ENCODE results near the gene DCST2. TPM values are rescaled to one million over a fixed set of nuclear protein-coding genes. Genes with fewer than 3 reads are reported as not detected.

DCST2 gene
- total and polyA plus RNA-seq, 10 of the 15 experiments (the other 5 are each of a cell fraction or from before 2014, with no cell fraction given) = 0.33 to 0.41 (median 0.36) TPM; not detected in 7

DNA sequence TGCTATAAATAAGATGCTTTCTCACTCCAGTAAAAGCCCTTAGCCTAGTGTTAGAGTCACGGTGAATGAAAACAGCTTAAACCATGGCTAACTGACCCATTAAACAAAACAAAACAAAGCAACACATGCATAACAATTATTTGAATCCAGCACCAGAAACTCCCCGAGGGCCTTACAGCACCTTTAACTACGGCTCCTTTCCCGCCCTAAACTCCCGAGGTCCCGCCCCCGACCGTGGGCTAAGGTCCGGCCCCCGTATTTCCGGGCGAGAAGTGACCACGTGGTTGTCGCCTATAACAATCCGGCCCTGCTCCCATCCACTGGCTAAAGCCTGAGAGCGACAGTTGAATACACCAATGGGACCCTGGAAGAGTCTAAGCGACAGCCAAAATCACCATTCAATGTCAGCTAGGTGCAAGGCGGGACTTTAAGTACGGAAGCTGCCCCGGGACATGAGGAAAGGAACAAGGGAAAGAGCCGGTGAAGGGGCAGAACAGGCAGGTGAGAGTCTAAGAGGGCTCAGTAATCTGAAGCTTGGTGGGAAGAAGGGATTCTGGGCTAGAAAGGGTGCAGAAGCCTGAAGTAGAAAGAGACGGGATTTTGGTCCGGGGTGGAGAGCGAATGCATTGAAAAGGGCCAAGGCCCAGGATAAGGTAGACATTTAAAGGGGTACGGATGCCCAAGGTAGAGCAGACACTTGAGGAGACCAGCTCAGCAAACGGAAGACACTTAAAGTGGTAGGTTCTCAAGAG, 50.5 kb downstream of the DCST2 start, which contains the start of gene FLAD1 (continued):
- TF ChIP-seq MYC (IDR thresholded peaks at IDR 0.05; ENCODE audit: insufficient read depth, insufficient read length, insufficient replicate concordance, low read length, severe bottlenecking) (peak; percentile 50), NR2C2 (IDR thresholded peaks at IDR 0.05; ENCODE audit: borderline replicate concordance, control insufficient read depth, insufficient read length, low read depth) (no peak)

DNA sequence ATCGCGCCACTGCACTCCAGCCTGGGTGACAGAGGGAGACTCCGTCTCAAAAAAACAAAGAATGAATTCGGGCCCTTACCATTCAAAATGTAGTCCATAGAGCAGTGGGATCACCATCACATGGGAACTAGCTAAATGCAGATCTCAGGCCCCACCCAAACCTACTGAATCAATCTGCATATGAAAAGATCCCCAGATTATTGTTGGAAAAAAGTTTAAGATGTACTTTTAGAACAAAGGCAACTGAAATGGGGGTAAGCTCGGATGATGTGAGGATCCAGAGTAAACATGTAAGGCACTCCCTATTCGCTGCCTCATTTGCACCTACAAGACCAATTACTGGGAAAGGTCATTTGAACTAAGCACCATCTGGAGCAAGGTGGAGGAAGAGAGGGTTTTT, 51.2 kb downstream of the DCST2 start:
- no peaks in the 10 kb centered on the region for H4K20me1 ChIP-seq (ENCODE audit: control insufficient read depth, insufficient read depth)
- peaks cover 6% of the 10 kb centered on the region for H3K4me1 ChIP-seq (ENCODE audit: control insufficient read depth, insufficient read depth, low read length)
- no peaks in the 10 kb centered on the region for H3K9me3 ChIP-seq (replicated peaks; ENCODE audit: control insufficient read depth, insufficient read depth, low read length)
- TF ChIP-seq CEBPB (IDR thresholded peaks at IDR 0.05; ENCODE audit: borderline replicate concordance in 1 of 2, low read depth in 2 of 2, low read length in 2 of 2) (no peak), SMC3 (IDR thresholded peaks at IDR 0.05; ENCODE audit: borderline replicate concordance, low read length) (no peak)
- TF ChIP-seq, protein P1, sequence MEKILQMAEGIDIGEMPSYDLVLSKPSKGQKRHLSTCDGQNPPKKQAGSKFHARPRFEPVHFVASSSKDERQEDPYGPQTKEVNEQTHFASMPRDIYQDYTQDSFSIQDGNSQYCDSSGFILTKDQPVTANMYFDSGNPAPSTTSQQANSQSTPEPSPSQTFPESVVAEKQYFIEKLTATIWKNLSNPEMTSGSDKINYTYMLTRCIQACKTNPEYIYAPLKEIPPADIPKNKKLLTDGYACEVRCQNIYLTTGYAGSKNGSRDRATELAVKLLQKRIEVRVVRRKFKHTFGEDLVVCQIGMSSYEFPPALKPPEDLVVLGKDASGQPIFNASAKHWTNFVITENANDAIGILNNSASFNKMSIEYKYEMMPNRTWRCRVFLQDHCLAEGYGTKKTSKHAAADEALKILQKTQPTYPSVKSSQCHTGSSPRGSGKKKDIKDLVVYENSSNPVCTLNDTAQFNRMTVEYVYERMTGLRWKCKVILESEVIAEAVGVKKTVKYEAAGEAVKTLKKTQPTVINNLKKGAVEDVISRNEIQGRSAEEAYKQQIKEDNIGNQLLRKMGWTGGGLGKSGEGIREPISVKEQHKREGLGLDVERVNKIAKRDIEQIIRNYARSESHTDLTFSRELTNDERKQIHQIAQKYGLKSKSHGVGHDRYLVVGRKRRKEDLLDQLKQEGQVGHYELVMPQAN (conservative IDR thresholded peaks at IDR 0.05) = no peak
- in situ Hi-C loops (cut with MboI) = no loop called here
- peak overlapping the region; percentile 72 for H3K4me3 ChIP-seq
- no peak for FAIRE-seq
- no peak for ATAC-seq
- peak overlapping the region; percentile 79 for H3K27ac ChIP-seq (ENCODE audit: control insufficient read depth, insufficient read depth)
- no peaks in the 10 kb centered on the region for H3K27me3 ChIP-seq (replicated peaks in 1 of 2; ENCODE audit: control insufficient read depth in 2 of 2, insufficient read depth in 2 of 2, low read length in 1 of 2)
- peaks cover 0 to 16% of the 10 kb centered on the region in 2 experiments; a peak in 3 of 4 replicates for H3K36me3 ChIP-seq (ENCODE audit: control insufficient read depth in 2 of 2, insufficient read depth in 2 of 2, low read length in 1 of 2)
- POLR2A ChIA-PET = interaction anchor here (1.3 to 3.0 kb wide), 8 partner anchors 8 to 42 kb away, joined by 4 to 17 read pairs (median 10); partner anchors contain the start of genes CKS1B, LENEP, PBXIP1 and SHC1
- no peak for DNase-seq (ENCODE audit: low read depth, low spot score)
- H3K9ac ChIP-seq (ENCODE audit: control insufficient read depth, insufficient read depth, low read length) = peak overlapping the region; percentile 53
- WGBS (ENCODE audit: insufficient coverage, insufficient replicate concordance, low lambda C conversion rate, missing lambda C conversion rate) = 71% methylated on average over 6 of the region's 6 CpGs
- SMC1A ChIA-PET (ENCODE audit: uncharacterized antibody, unreplicated experiment) = interaction anchor here (1.1 to 6.5 kb wide), 6 partner anchors 8 to 35 kb away, joined by 4 to 69 read pairs (median 8); partner anchors contain the start of genes CKS1B, LENEP, PBXIP1 and PYGO2
- CTCF ChIA-PET = interaction anchor here (0.6 to 20.6 kb wide), 7 partner anchors 8 to 358 kb away, joined by 3 to 226 read pairs (median 10); partner anchors contain the start of genes CKS1B, LENEP, PBXIP1 and ZBTB7B
- H3K4me2 ChIP-seq (ENCODE audit: control insufficient read depth, insufficient read depth) = peak overlapping the region; percentile 90
- intact Hi-C loops (cut with micrococcal nuclease; ENCODE audit: unreplicated experiment) = loop anchor here (2.0 kb wide), 1 partner anchor 16 kb away; no protein-coding TSS in a partner anchor
- BruUV-seq (replicated peaks) = TSS peak; percentile 100
- peaks cover 34% of the 10 kb centered on the region for H3K79me2 ChIP-seq (ENCODE audit: control insufficient read depth, insufficient read depth, low read length)
- RAD21 ChIA-PET (ENCODE audit: unreplicated experiment) = interaction anchor here (1.4 to 3.0 kb wide), 4 partner anchors 9 to 17 kb away, joined by 4 to 24 read pairs (median 8); partner anchors contain the start of genes LENEP and SHC1
- H2AFZ ChIP-seq (ENCODE audit: control insufficient read depth, low read depth, low read length) = peak overlapping the region; percentile 91
